ENCODE measurements around the gene PSMA5. TPM values are rescaled to one million over a fixed set of nuclear protein-coding genes. Genes with fewer than 3 reads are reported as not detected.

PSMA5 gene
- total and polyA plus RNA-seq, 2 of the 13 experiments (the other 11 are each of a cell fraction or from before 2014, with no cell fraction given) = 140 to 169 TPM

GRCh38 chr1:109475261-109475660 lies 49.0 kb upstream of the PSMA5 start:
- no peak overlapping the region for H3K9ac ChIP-seq (ENCODE audit: insufficient read depth, low read depth, low read length)
- H3K9me3 ChIP-seq (ENCODE audit: low read length) = no peaks in the 10 kb centered on the region
- ATAC-seq (no peak), DNase-seq (ENCODE audit: low spot score) (no peak), FAIRE-seq (no peak)
- no peaks in the 10 kb centered on the region for H3K4me1 ChIP-seq (ENCODE audit: insufficient read depth, low read length)
- H2AFZ ChIP-seq (ENCODE audit: low read length) = no peak overlapping the region
- H3K4me2 ChIP-seq (ENCODE audit: low read depth, low read length) = no peak overlapping the region
- WGBS (ENCODE audit: low lambda C conversion rate) = 36% methylated on average over 9 of the region's 9 CpGs
- no TSS peak for BruUV-seq (replicated peaks)
- ChIA-PET POLR2A (no interaction called here), CTCF (ENCODE audit: low intra/inter-chr PET ratio, low total read pairs) (no interaction called here)
- in situ Hi-C loops (cut with HindIII; ENCODE audit: extremely low pct_ligation_motif_present, low pct_unique_long_range_greater_than_20kb) = no loop called here
- H3K27ac ChIP-seq (ENCODE audit: extremely low read length, insufficient read depth, low read length) = no peak overlapping the region
- no peaks in the 10 kb centered on the region for H3K36me3 ChIP-seq (replicated peaks in 1 of 2; ENCODE audit: control insufficient read depth in 1 of 2, insufficient read depth in 2 of 2, low read length in 2 of 2)
- H3K4me3 ChIP-seq (replicated peaks in 1 of 3; ENCODE audit: insufficient read depth in 1 of 3, low read depth in 2 of 3, low read length in 3 of 3) = no peak overlapping the region
- H4K20me1 ChIP-seq (ENCODE audit: insufficient read depth, low read length) = no peaks in the 10 kb centered on the region
- H3K79me2 ChIP-seq (ENCODE audit: insufficient read depth, low read length) = no peaks in the 10 kb centered on the region
- TF ChIP-seq MXD1 (CRISPR knock-in tag; IDR thresholded peaks at IDR 0.05) (no peak), MEIS1 (CRISPR knock-in tag; IDR thresholded peaks at IDR 0.05; ENCODE audit: borderline replicate concordance) (no peak), ZBTB49 (CRISPR knock-in tag; IDR thresholded peaks at IDR 0.05; ENCODE audit: borderline replicate concordance) (no peak), ZNF639 (CRISPR knock-in tag; conservative IDR thresholded peaks at IDR 0.05) (no peak), SAP130 (CRISPR knock-in tag; IDR thresholded peaks at IDR 0.05; ENCODE audit: low read depth) (no peak), NFE2L1 (CRISPR knock-in tag; IDR thresholded peaks at IDR 0.05; ENCODE audit: borderline replicate concordance) (no peak), NCOA5 (CRISPR knock-in tag; IDR thresholded peaks at IDR 0.05) (no peak)
- intact Hi-C loops (cut with micrococcal nuclease; ENCODE audit: unreplicated experiment) = no loop called here
- H3K27me3 ChIP-seq (ENCODE audit: control insufficient read depth in 1 of 2, insufficient read depth in 2 of 2, low read length in 2 of 2) = peaks cover 1 to 28% of the 10 kb centered on the region in 2 experiments; a peak in 4 of 5 replicates
